GM12801 (cell line): ENCODE data around the gene ATP8A2.

Experiments used
- CTCF ChIP-seq: IDR thresholded peaks from one replicate; pipeline ENCODE4 v1.5.1; 2011; ENCODE audit warnings: control low read depth; ENCODE audit not compliant: insufficient read length; ENCODE audit errors: extremely low read depth

ATP8A2 gene

GRCh38 chr13:25352230-25352629 lies 19.5 kb upstream of the ATP8A2 start:
- TF ChIP-seq CTCF, result no peak

GRCh38 chr13:25352806-25353205 lies 19.0 kb upstream of the ATP8A2 start:
- TF ChIP-seq CTCF, result no peak

GRCh38 chr13:25353344-25353743 lies 18.4 kb upstream of the ATP8A2 start:
- TF ChIP-seq CTCF, result no peak

GRCh38 chr13:25354377-25354776 lies 17.4 kb upstream of the ATP8A2 start:
- TF ChIP-seq CTCF, result no peak

- no peak for TF ChIP-seq CTCF
These were observed 6.0 kb upstream of the ATP8A2 start for GRCh38 chr13:25365720-25366235.

GRCh38 chr13:25371158-25371874 lies 458 bp upstream of the ATP8A2 start:
- no peak for TF ChIP-seq CTCF

- TF ChIP-seq CTCF, result no peak
These were observed 709 bp downstream of the ATP8A2 start for GRCh38 chr13:25372284-25373081.
